ENCODE measurements around the gene GAGE1. TPM values are rescaled to one million over a fixed set of nuclear protein-coding genes. Genes with fewer than 3 reads are reported as not detected.
"Not testable (repeated sequence)": the region's sequence is repeated elsewhere in the genome, so short reads cannot be mapped to it uniquely, and the experiment has no call there.

Gene GAGE1, protein sequence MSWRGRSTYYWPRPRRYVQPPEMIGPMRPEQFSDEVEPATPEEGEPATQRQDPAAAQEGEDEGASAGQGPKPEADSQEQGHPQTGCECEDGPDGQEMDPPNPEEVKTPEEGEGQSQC
- total RNA-seq, result not detected

- not testable (repeated sequence) for DNase-seq (ENCODE audit: low spot score); ATAC-seq
Measured at GRCh38 chrX:49598720-49599119, at the start of gene GAGE1. Gene GAGE1, plus strand, starts transcription at chrX:49599020. Its CDS starts 1,155 bp downstream, at chrX:49600175.

DNA sequence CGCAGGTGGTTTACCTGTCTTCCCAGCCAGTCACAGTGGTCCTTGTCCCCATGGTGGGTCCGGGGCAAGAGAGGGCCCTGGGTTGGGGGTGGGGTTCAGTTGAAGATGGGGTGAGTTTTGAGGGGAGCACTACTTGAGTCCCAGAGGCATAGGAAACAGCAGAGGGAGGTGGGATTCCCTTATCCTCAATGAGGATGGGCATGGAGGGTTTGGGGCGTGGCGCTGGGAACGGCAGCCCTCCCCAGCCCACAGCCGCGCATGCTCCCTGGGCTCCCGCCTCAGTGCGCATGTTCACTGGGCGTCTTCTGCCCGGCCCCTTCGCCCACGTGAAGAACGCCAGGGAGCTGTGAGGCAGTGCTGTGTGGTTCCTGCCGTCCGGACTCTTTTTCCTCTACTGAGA, 47.8 kb upstream of the GAGE1 start, which contains the start of gene GAGE12E:
Gene GAGE12E, plus strand, starts transcription at position 301 of the 400 bp plus-strand sequence. CDS start 1,155 bp downstream, outside the sequence.
- not testable (repeated sequence) for DNase-seq (ENCODE audit: low spot score); ATAC-seq

- not testable (repeated sequence) for DNase-seq (ENCODE audit: low spot score); ATAC-seq
Measured at GRCh38 chrX:49560542-49560941, 38.3 kb upstream of the GAGE1 start, which contains the start of gene GAGE12F. Gene GAGE12F, plus strand, starts transcription at chrX:49560842. Its CDS starts 1,155 bp downstream, at chrX:49561997.

DNA sequence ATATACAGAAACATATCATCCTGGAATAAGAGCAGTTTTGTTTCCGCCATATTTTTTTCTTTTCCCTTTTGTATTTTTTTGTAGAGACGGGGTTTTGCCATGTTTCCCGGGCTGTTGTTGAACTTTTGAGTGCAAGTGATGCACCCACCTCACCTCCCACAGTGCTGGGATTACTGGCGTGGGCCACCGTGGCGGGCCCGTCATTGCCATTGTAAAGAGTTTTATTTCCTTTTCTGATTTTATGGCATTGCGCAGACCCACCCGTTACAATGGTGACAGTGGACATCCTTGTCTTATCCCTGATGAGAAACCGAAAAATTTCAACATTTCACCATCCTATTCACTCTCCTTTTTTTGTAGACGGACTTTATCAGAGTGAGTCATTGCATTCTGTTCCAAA, 30.1 kb upstream of the GAGE1 start:
- ATAC-seq, result not testable (repeated sequence)
- peak; percentile 35 for DNase-seq (ENCODE audit: low spot score)

DNA sequence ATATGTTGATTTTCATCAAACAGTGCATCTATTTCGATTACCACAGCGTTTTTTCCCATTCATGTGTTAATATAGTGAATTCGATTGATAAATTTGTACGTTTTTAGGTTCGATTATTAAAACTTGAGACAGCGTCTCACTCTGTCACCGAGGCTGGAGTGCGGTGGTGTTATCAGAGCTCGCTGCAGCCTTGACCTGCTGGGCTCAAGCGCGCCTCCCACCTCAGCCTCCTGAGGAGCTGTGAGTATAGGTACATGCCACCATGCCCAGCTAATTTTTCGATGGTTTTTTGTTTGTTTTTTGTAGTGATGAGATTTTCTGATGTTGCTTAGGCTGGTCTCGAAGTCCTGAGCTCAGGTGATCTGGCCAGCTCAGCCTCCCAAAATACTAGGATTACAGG, 29.7 kb upstream of the GAGE1 start:
- not testable (repeated sequence) for ATAC-seq; DNase-seq (ENCODE audit: low spot score)

DNA sequence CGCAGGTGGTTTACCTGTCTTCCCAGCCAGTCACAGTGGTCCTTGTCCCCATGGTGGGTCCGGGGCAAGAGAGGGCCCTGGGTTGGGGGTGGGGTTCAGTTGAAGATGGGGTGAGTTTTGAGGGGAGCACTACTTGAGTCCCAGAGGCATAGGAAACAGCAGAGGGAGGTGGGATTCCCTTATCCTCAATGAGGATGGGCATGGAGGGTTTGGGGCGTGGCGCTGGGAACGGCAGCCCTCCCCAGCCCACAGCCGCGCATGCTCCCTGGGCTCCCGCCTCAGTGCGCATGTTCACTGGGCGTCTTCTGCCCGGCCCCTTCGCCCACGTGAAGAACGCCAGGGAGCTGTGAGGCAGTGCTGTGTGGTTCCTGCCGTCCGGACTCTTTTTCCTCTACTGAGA, 28.7 kb upstream of the GAGE1 start, which contains the start of gene GAGE12G:
Gene GAGE12G, plus strand, starts transcription at position 301 of the 400 bp plus-strand sequence. CDS start 1,155 bp downstream, outside the sequence.
- ATAC-seq; DNase-seq (ENCODE audit: low spot score): not testable (repeated sequence)

DNA sequence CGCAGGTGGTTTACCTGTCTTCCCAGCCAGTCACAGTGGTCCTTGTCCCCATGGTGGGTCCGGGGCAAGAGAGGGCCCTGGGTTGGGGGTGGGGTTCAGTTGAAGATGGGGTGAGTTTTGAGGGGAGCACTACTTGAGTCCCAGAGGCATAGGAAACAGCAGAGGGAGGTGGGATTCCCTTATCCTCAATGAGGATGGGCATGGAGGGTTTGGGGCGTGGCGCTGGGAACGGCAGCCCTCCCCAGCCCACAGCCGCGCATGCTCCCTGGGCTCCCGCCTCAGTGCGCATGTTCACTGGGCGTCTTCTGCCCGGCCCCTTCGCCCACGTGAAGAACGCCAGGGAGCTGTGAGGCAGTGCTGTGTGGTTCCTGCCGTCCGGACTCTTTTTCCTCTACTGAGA, 19.2 kb upstream of the GAGE1 start, which contains the start of gene GAGE12H:
Gene GAGE12H, plus strand, starts transcription at position 301 of the 400 bp plus-strand sequence. CDS start 1,155 bp downstream, outside the sequence.
- ATAC-seq; DNase-seq (ENCODE audit: low spot score): not testable (repeated sequence)

GRCh38 chrX:49589196-49589595, 9.6 kb upstream of the GAGE1 start, which contains the start of gene GAGE2A:
Gene GAGE2A, plus strand, starts transcription at chrX:49589496. Its CDS starts 1,155 bp downstream, at chrX:49590651.
- not testable (repeated sequence) for DNase-seq (ENCODE audit: low spot score); ATAC-seq

GRCh38 chrX:49589769-49590478, 8.9 kb upstream of the GAGE1 start:
- ATAC-seq, result not testable (repeated sequence)
- DNase-seq (ENCODE audit: low spot score), result peak; percentile 44

DNA sequence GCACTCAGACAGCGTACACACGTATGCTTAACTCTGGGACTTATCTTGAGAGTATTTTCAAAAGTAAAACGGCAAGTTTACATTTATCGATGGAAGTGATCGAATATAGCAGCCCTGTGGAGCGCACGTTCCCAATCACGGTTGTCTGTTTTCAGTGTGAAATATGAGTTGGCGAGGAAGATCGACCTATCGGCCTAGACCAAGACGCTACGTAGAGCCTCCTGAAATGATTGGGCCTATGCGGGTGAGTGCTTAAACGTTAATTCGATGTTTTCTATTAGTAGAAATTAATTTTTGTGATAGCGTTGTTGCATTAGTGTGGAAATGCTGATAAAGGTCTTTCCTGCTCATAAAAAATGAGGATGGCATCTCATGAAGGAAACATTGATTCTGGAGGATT, 8.3 kb upstream of the GAGE1 start:
- not testable (repeated sequence) for ATAC-seq; DNase-seq (ENCODE audit: low spot score)

DNA sequence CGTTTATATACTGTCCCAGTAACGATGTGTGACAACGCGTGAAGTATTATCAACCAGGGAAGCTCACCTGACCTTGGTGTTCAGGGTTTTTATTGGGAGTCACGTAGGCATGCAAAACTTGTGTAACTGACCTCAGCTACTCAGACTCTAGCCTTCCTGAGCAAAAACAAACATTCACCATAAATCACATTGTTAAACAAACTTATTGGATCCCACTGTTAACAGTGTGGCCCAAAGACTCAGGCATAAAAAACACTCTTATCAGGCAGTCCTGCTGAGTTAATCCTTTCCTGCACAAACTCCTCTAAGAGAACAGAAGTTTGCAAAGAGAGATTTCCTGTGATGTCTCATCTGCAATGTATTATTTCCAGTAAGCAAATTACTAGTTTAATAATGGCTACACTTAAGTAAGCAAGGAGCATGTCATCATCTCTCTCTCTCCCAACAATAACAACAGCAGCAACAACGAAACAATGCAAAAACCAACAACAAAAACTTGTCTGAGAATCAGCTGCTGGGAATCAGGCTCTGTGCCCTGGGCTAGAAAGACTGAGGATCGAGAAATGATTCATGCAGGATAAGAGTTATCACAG, 12.0 kb downstream of the GAGE1 start:
- DNase-seq (ENCODE audit: low spot score) (no peak), ATAC-seq (no peak)

DNA sequence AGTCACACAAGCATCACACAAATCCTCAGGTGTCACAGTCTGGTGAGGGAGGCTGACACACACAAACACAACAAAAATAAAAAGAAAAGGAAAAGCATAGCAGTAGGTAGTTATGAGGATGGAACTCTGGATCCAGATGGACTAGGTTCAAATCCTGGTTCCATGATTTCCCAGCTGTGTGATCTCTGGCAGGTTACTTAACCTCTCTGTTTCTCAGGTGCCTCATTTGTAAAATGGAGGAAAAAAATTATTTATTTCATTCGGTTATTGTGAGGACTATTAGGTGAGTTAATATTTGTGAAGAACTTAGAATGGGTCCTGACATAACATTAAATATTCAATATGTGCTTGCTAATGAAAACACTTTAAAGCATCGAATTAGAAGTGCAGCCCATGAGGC, 19.8 kb downstream of the GAGE1 start:
- DNase-seq (ENCODE audit: low spot score) (no peak), ATAC-seq (no peak)

DNA sequence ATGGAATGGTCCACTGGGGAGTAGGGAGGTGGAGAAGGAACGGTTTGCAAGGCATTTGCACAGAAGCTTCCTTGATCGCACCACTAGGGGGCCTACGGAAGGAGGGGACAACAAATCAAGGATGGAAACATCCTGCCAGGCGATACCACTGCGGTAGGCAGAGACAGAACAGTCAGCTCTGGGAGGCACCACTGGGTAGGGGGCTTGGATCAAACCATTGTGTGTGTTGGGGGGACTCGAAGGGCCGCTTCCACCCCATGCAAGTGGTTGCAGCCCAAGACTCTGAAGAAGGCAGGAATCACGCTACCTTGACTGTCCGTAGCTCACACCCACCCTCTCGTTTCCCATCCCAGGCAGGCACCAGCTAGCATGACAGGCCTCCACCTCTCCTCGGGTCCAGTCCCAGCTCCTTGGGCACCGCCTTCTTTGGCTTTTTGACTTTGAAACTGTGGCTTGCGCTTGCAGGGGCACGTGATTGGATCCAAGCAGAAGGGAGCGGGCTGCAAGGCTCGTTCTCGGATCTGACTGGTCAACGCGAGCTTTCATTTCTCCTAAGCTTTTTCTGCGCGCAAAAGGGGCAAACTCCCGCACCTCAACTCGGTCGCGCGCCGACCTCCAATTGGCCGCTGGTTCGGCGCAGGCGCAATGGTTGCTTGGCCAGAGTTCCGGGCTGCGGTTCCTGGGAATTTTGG, 28.4 kb downstream of the GAGE1 start:
- DNase-seq (ENCODE audit: low spot score) (no peak), ATAC-seq (no peak)

DNA sequence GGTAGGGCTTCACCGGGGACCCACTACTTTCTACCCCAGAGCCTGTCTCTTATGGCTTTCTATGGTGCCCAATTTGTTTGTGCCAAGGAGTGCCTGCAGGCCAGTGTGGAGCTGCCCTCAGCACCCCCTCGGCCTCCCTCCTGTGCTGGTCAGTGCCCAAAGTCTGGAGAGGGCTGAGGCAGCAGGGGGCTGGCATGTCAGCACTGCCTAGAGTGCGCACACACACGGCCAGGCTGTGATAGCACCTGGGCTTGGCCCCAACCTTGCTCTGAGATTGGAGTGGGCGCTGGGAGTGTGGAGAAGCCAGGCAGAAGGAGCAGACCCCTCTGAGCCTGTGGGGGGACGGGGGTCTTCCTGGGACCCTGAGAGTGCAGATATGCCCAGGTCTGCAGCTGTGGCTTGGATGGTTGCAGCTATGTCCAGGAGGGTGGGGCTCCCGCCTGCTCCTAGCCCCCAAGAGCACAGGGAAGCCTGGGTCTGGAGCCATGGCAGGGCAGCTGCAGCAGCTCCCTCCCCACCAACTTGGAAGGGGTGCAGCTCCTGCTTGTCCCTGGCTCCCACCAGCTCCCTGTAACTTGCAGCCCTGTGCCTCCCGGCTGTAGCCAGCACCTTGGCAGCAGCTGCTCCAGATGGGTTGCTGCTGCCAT, 46.3 kb downstream of the GAGE1 start:
- DNase-seq (ENCODE audit: low spot score) (no peak), ATAC-seq (no peak)

DNA sequence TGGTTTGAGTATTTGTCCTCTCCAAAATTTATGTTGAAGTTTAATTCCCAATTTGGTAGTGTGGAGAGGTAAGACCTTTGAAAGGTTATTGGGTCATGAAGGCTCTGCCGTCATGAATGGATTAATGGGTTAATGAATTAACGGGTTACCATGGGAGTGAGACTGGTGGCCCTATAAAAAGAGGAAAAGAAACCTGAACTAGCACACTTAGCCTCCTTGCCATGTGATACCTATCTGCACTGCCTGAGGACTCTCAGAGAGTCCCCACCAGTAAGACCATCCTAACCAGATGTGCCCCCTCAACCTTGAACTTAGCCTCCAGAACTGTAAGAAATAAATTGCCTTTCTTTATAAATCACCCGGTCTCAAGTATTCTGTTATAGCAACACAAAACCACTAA, 57.7 kb downstream of the GAGE1 start:
- no peak for DNase-seq (ENCODE audit: low spot score)
- no peak for ATAC-seq

Other genes with a start within 250 kb of the GAGE1 start
- not detected for gene GAGE12C, start 66.8 kb upstream of the GAGE1 start, total RNA-seq
- gene GAGE12D, start 57.3 kb upstream of the GAGE1 start, total RNA-seq, result not detected
- not detected for gene GAGE12E, start 47.7 kb upstream of the GAGE1 start, total RNA-seq
- 0.63 TPM for gene GAGE12F, start 38.2 kb upstream of the GAGE1 start, total RNA-seq
- gene GAGE12G, start 28.6 kb upstream of the GAGE1 start, total RNA-seq, result not detected
- not detected for gene GAGE12H, start 19.1 kb upstream of the GAGE1 start, total RNA-seq
- gene GAGE2A, start 9.5 kb upstream of the GAGE1 start, total RNA-seq, result 0.58 TPM
- not detected for gene PAGE1, start 97.0 kb downstream of the GAGE1 start, total RNA-seq
- gene PAGE4, start 230.3 kb downstream of the GAGE1 start, total RNA-seq, result not detected

Measured in left lobe of liver (tissue), 2 donors.